Astrocyte (in vitro differentiated cells and primary cell): ENCODE results near the gene SIRT3. TPM values are rescaled to one million over a fixed set of nuclear protein-coding genes. Genes with fewer than 3 reads are reported as not detected.

Experiments used
- DNase-seq: peaks from one replicate; pipeline ENCODE4 v3.0.0-alpha.2; 2010; ENCODE audit warnings: low read depth
- FAIRE-seq: peaks from 2 replicates; lab custom pipeline; 2011; peaks lifted over from hg19 to GRCh38; lab: Jason Lieb, UNC
- H2AFZ ChIP-seq: 2 replicates; pipeline ENCODE4 v1.6.0; 2012; ENCODE audit warnings: low read depth, low read length, inconsistent platforms
- H3K27ac ChIP-seq: 2 replicates; pipeline ENCODE4 v1.5.1; 2011; ENCODE audit warnings: low read depth, low read length, inconsistent platforms
- H3K27me3 ChIP-seq: 2 replicates; pipeline ENCODE4 v1.6.0; 2011; ENCODE audit warnings: low read length, inconsistent platforms; ENCODE audit not compliant: insufficient read depth
- H3K36me3 ChIP-seq: 2 replicates; pipeline ENCODE4 v1.5.1; 2011; ENCODE audit warnings: low read length, inconsistent platforms; ENCODE audit not compliant: insufficient read depth
- H3K4me1 ChIP-seq: 2 replicates; pipeline ENCODE4 v1.5.1; 2011; ENCODE audit warnings: low read length, inconsistent platforms; ENCODE audit not compliant: insufficient read depth
- H3K4me2 ChIP-seq: 2 replicates; pipeline ENCODE4 v1.6.0; 2012; ENCODE audit warnings: low read length, inconsistent platforms
- H3K4me3 ChIP-seq: 2 replicates; pipeline ENCODE4 v1.5.1; 2011; ENCODE audit warnings: low read depth, mild to moderate bottlenecking, low read length, inconsistent platforms; ENCODE audit not compliant: insufficient read depth
- H3K79me2 ChIP-seq: 2 replicates; pipeline ENCODE4 v1.6.0; 2012; ENCODE audit warnings: mild to moderate bottlenecking, low read length, inconsistent platforms; ENCODE audit not compliant: insufficient read depth
- H3K9ac ChIP-seq: 2 replicates; pipeline ENCODE4 v1.6.0; 2012; ENCODE audit warnings: mild to moderate bottlenecking, low read length, inconsistent platforms
- H3K9me3 ChIP-seq: 2 replicates; pipeline ENCODE4 v1.5.1; 2012; ENCODE audit warnings: low read depth, mild to moderate bottlenecking, low read length, inconsistent platforms; ENCODE audit not compliant: insufficient read depth
- H4K20me1 ChIP-seq: 2 replicates; pipeline ENCODE4 v1.6.0; 2012; ENCODE audit warnings: low read length, inconsistent platforms; ENCODE audit not compliant: insufficient read depth
- H3K27ac Mint-ChIP-seq: one replicate; pipeline ENCODE4 v1.8.0; 2021; ENCODE audit warnings: mild to moderate bottlenecking, mixed read lengths; ENCODE audit not compliant: unreplicated experiment
- H3K27me3 Mint-ChIP-seq: one replicate; pipeline ENCODE4 v1.8.0; 2021; ENCODE audit warnings: low read depth, mixed read lengths; ENCODE audit not compliant: unreplicated experiment
- H3K36me3 Mint-ChIP-seq: one replicate; pipeline ENCODE4 v1.8.0; 2021; ENCODE audit warnings: low read depth, mixed read lengths; ENCODE audit not compliant: unreplicated experiment
- H3K4me1 Mint-ChIP-seq: one replicate; pipeline ENCODE4 v1.8.0; 2021; ENCODE audit warnings: low read depth, mixed read lengths; ENCODE audit not compliant: unreplicated experiment
- H3K4me3 Mint-ChIP-seq: one replicate; pipeline ENCODE4 v1.8.0; 2021; ENCODE audit warnings: mild to moderate bottlenecking, moderate library complexity, mixed read lengths; ENCODE audit not compliant: unreplicated experiment
- H3K9me3 Mint-ChIP-seq: one replicate; pipeline ENCODE4 v1.8.0; 2021; ENCODE audit warnings: mild to moderate bottlenecking, mixed read lengths; ENCODE audit not compliant: unreplicated experiment
- EZH2 ChIP-seq: IDR thresholded peaks from 2 replicates; pipeline ENCODE4 v1.6.1; 2012; ENCODE audit warnings: mild to moderate bottlenecking, low read length, inconsistent platforms; ENCODE audit not compliant: insufficient read depth
- total RNA-seq: library from RNA; stranded (reverse); gene quantifications from 2 replicates; pipeline ENCODE4 v1.2.1, GENCODE V29; 2021
- TF ChIP-seq, protein P1 (sequence below): IDR thresholded peaks from 2 replicates; pipeline ENCODE4 v1.5.1; 2011; ENCODE audit warnings: low read depth, mild to moderate bottlenecking, inconsistent platforms, low read length, moderate library complexity; ENCODE audit not compliant: insufficient read depth

Gene SIRT3
- total RNA-seq, 1 donor from 2014 or later: 10.9 TPM

DNA sequence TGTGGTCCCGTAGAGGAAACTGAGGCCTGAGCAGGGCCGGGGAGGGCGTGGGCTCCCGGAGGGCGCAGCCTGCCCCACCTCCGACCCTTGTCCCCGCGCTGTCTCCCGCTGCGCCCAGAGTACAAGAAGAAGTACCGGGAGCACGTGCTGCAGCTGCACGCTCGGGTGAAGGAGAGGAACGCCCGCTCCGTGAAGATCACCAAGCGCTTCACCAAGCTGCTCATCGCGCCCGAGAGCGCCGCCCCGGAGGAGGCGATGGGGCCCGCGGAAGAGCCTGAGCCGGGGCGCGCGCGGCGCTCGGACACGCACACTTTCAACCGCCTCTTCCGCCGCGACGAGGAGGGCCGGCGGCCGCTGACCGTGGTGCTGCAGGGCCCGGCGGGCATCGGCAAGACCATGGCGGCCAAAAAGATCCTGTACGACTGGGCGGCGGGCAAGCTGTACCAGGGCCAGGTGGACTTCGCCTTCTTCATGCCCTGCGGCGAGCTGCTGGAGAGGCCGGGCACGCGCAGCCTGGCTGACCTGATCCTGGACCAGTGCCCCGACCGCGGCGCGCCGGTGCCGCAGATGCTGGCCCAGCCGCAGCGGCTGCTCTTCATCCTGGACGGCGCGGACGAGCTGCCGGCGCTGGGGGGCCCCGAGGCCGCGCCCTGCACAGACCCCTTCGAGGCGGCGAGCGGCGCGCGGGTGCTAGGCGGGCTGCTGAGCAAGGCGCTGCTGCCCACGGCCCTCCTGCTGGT, 44.0 kb upstream of the SIRT3 start:
- Histone ChIP-seq H3K79me2 (no peaks in the 10 kb centered on the region), H3K4me1 (no peaks in the 10 kb centered on the region), H3K4me3 (no peak overlapping the region), H2AFZ (no peak overlapping the region), H3K27me3 (peaks cover 52% of the 10 kb centered on the region), H3K27ac (no peak overlapping the region), H3K4me2 (peak overlapping the region; percentile 30), H3K36me3 (no peaks in the 10 kb centered on the region), H3K9ac (no peak overlapping the region), H4K20me1 (no peaks in the 10 kb centered on the region), H3K9me3 (no peaks in the 10 kb centered on the region)
- Mint-ChIP-seq H3K4me1 (no peaks in the 10 kb centered on the region), H3K27ac (no peak overlapping the region), H3K4me3 (no peak overlapping the region), H3K9me3 (peaks cover 22% of the 10 kb centered on the region), H3K27me3 (peaks cover 41% of the 10 kb centered on the region), H3K36me3 (peaks cover 9% of the 10 kb centered on the region)
- FAIRE-seq (no peak), DNase-seq (peak; percentile 16)
- TF ChIP-seq, protein P1, sequence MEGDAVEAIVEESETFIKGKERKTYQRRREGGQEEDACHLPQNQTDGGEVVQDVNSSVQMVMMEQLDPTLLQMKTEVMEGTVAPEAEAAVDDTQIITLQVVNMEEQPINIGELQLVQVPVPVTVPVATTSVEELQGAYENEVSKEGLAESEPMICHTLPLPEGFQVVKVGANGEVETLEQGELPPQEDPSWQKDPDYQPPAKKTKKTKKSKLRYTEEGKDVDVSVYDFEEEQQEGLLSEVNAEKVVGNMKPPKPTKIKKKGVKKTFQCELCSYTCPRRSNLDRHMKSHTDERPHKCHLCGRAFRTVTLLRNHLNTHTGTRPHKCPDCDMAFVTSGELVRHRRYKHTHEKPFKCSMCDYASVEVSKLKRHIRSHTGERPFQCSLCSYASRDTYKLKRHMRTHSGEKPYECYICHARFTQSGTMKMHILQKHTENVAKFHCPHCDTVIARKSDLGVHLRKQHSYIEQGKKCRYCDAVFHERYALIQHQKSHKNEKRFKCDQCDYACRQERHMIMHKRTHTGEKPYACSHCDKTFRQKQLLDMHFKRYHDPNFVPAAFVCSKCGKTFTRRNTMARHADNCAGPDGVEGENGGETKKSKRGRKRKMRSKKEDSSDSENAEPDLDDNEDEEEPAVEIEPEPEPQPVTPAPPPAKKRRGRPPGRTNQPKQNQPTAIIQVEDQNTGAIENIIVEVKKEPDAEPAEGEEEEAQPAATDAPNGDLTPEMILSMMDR: no peak
- no peak for TF ChIP-seq EZH2

DNA sequence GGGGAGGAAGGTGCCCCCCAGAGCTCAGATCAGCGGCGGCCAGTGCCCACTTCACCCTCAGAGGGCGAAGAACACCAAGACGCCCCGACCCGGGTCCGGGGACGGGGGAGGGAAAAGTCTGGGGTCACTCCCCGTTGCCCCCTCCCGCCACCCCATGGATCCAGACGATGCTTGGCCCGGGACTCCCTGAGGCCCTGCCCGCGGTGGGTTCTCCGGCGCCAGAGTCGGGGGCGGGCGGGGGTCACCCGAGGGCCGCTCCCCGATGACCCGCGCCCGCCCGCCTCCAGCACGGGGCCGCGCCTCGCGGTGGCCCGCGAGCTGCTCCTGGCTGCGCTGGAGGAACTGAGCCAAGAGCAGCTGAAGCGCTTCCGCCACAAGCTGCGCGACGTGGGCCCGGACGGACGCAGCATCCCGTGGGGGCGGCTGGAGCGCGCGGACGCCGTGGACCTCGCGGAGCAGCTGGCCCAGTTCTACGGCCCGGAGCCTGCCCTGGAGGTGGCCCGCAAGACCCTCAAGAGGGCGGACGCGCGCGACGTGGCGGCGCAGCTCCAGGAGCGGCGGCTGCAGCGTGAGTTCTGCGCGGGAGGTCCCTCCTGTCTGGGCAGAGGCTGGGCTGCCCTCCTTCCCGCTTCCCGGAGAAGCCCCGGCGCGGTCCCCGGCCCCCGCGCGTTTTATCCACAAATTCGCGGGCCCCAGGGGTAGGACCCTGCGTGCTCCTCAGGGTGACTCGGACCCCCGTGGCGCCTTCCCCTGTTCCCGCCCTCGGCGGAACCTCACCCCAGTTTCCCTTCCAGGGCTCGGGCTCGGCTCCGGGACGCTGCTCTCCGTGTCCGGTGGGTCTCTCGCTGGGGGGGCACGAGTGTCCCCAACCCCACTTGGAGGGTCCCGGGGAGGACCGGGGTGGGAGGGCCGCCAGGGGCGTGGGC, 43.2 kb upstream of the SIRT3 start:
- Mint-ChIP-seq H3K27ac (no peak overlapping the region), H3K36me3 (peaks cover 9% of the 10 kb centered on the region), H3K4me1 (no peaks in the 10 kb centered on the region), H3K9me3 (peaks cover 22% of the 10 kb centered on the region), H3K27me3 (peaks cover 39% of the 10 kb centered on the region), H3K4me3 (no peak overlapping the region)
- Histone ChIP-seq H3K27ac (no peak overlapping the region), H3K9me3 (no peaks in the 10 kb centered on the region), H3K4me1 (no peaks in the 10 kb centered on the region), H2AFZ (no peak overlapping the region), H3K79me2 (no peaks in the 10 kb centered on the region), H3K27me3 (peaks cover 58% of the 10 kb centered on the region), H3K4me2 (no peak overlapping the region), H3K4me3 (no peak overlapping the region), H3K36me3 (no peaks in the 10 kb centered on the region), H3K9ac (no peak overlapping the region), H4K20me1 (no peaks in the 10 kb centered on the region)
- TF ChIP-seq, protein P1: no peak
- no peak for TF ChIP-seq EZH2
- DNase-seq: no peak
- no peak for FAIRE-seq
